Retinal pigment epithelial cell (primary cell): ENCODE measurements around the gene LIPC.

Experiments used
- DNase-seq: peaks from one replicate; pipeline ENCODE4 v3.0.0-alpha.2; 2010; ENCODE audit warnings: low read depth
- H3K4me3 ChIP-seq: 2 replicates; pipeline ENCODE4 v1.5.1; 2011; ENCODE audit warnings: mild to moderate bottlenecking, low read length, control low read depth, moderate library complexity
- TF ChIP-seq, protein P1 (sequence below): conservative IDR thresholded peaks from 2 replicates; pipeline ENCODE4 v1.5.1; 2011; ENCODE audit warnings: low read depth, low read length, control low read depth, inconsistent platforms

The LIPC gene

GRCh38 chr15:58539548-58539947 is 107.8 kb downstream of the LIPC start:
- DNase-seq: no peak

GRCh38 chr15:58541410-58542087 is 109.8 kb downstream of the LIPC start:
- TF ChIP-seq, protein P1, sequence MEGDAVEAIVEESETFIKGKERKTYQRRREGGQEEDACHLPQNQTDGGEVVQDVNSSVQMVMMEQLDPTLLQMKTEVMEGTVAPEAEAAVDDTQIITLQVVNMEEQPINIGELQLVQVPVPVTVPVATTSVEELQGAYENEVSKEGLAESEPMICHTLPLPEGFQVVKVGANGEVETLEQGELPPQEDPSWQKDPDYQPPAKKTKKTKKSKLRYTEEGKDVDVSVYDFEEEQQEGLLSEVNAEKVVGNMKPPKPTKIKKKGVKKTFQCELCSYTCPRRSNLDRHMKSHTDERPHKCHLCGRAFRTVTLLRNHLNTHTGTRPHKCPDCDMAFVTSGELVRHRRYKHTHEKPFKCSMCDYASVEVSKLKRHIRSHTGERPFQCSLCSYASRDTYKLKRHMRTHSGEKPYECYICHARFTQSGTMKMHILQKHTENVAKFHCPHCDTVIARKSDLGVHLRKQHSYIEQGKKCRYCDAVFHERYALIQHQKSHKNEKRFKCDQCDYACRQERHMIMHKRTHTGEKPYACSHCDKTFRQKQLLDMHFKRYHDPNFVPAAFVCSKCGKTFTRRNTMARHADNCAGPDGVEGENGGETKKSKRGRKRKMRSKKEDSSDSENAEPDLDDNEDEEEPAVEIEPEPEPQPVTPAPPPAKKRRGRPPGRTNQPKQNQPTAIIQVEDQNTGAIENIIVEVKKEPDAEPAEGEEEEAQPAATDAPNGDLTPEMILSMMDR: no peak
- no peak overlapping the region for H3K4me3 ChIP-seq
- no peak for DNase-seq

More at GRCh38 chr15:58539548-58539947, 107.8 kb downstream of the LIPC start:
- TF ChIP-seq, protein P1: no peak
- no peak overlapping the region for H3K4me3 ChIP-seq

DNA sequence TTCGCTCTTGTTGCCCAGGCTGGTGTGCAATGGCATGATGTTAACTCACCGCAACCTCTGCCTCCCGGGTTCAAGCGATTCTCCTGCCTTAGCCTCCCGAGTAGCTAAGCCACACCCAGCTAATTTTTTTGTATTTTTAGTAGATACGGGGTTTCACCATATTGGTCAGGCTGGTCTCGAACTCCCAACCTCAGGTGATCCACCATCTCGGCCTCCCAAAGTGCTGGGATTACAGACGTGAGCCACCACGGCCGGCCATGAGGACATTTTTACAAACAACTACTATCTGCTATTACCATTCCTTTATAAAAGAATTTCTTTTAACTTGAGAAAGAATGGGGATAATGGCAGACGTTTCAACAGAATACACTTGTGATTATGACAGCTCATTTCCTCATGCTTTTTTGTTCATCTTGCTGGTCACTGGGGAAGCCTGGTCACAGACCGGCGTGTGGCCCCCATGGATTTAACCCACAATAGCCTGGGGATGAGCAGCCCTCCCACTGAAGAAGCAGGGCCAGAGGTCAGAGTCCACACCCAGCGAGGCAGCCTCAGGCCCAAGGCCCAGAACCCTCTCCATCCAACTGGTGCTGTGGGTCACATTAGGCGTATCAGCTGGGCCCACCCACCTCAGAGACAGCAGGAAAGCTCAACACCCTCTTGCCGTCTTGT is 112.0 kb downstream of the LIPC start:
- no peak overlapping the region for H3K4me3 ChIP-seq
- TF ChIP-seq, protein P1: no peak
- no peak for DNase-seq

- TF ChIP-seq, protein P1: no peak
- DNase-seq: no peak
- no peak overlapping the region for H3K4me3 ChIP-seq
Observed at GRCh38 chr15:58544756-58545155, 113.0 kb downstream of the LIPC start.

DNA sequence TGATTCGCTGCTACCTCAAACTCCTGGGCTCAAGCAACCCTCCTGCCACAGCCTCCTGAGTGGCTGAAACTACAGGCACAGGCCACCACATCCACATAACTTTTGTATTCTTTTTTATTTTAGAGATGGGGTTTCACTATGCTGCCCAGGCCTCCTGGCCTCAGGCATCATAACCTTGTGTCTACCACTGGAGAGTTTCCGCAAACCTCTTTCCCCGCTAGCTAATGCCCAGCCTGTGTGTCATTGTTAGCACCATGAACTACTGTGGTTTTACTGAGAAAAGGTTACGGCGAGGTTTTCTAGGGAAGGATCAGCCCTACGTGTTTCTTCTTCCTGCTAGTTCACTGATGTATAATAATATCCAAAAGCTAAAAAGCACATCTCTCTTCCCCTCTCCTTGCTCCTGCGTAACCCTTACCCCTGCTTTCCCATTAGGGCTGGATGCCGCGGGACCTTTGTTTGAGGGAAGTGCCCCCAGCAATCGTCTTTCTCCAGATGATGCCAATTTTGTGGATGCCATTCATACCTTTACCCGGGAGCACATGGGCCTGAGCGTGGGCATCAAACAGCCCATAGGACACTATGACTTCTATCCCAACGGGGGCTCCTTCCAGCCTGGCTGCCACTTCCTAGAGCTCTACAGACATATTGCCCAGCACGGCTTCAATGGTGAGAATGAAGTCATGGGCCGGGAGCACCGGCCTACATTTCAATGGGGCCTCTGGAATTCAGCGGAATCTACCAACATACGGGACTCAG is 113.7 kb downstream of the LIPC start:
- DNase-seq: no peak
- no peak overlapping the region for H3K4me3 ChIP-seq
- TF ChIP-seq, protein P1: no peak

DNA sequence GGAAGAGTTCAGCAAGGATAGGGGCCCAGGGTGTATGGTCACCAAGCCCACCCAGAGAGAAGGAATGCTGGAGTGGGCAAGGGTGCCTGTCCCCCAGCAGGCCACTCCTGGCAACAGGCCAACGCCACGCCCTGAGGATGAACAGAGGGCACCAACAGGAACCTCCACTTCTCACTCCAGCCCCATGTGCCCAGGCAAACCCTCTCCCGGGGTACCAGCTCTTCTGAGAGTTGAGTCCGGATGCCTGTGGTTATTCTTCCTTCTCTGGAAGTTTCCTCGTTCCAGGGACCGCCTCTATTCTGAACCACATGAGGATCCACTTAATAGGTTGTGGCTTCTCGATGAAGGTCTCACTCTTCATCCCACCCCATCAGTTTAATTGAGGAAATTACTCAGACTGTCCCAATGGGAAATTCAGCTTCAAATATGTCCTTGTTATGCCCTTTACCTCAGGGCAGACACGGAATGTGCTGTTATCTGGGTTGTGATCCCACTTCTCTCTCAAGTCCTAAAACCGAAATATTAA is 114.3 kb downstream of the LIPC start:
- TF ChIP-seq, protein P1: no peak
- H3K4me3 ChIP-seq: no peak overlapping the region
- no peak for DNase-seq
